HG02623 (cell line): ENCODE measurements around the gene CNGA4.
"Not testable (repeated sequence)": the region's sequence is repeated elsewhere in the genome, so short reads cannot be mapped to it uniquely, and the experiment has no call there.

ENCODE experiments used
- ATAC-seq: cut with Tn5 transposase; IDR thresholded peaks from one replicate; pipeline ENCODE4 v1.9.1; 2021; ENCODE audit warnings: moderate library complexity; ENCODE audit not compliant: unreplicated experiment

Gene CNGA4

GRCh38 chr11:6260207-6260726, 21.4 kb downstream of the CNGA4 start:
- ATAC-seq: no peak

- ATAC-seq: no peak
These were observed 24.8 kb downstream of the CNGA4 start for GRCh38 chr11:6263662-6264061.

GRCh38 chr11:6268820-6269219, 29.9 kb downstream of the CNGA4 start:
- ATAC-seq: no peak

GRCh38 chr11:6269994-6270393, 31.1 kb downstream of the CNGA4 start:
- no peak for ATAC-seq

- ATAC-seq: no peak
These were observed 31.8 kb downstream of the CNGA4 start for GRCh38 chr11:6270584-6271246.

GRCh38 chr11:6271598-6271997, 32.7 kb downstream of the CNGA4 start:
- ATAC-seq: no peak

GRCh38 chr11:6273188-6273587, 34.3 kb downstream of the CNGA4 start:
- ATAC-seq: no peak

- ATAC-seq: not testable (repeated sequence)
These were observed 41.9 kb downstream of the CNGA4 start for GRCh38 chr11:6280809-6281208.

- ATAC-seq: no peak
These were observed 44.6 kb downstream of the CNGA4 start for GRCh38 chr11:6283453-6284023.

GRCh38 chr11:6284250-6284649, 45.4 kb downstream of the CNGA4 start:
- no peak for ATAC-seq

GRCh38 chr11:6285019-6285418, 46.1 kb downstream of the CNGA4 start:
- no peak for ATAC-seq
